ENCODE results near the gene GRM1.

DNA sequence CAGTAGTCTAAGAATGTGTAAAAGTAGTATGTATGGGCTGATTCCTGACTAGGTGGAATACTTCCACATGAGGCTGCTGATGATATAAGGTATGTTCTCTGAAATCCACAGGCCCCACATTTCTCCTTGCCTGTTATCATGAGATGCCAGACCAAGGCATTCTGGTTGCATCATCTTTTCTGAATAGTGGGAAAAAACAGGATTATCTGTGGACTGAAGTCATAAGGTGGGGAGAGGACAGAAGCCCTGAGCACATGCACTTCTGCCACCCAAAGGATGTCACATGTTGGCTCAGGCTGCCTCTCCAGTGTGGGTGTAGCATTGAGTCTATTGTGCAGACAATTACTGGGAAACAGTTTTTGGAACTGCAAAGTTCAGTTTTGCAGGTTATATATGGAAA, 330.3 kb downstream of the GRM1 start:
- TF ChIP-seq, protein P1, sequence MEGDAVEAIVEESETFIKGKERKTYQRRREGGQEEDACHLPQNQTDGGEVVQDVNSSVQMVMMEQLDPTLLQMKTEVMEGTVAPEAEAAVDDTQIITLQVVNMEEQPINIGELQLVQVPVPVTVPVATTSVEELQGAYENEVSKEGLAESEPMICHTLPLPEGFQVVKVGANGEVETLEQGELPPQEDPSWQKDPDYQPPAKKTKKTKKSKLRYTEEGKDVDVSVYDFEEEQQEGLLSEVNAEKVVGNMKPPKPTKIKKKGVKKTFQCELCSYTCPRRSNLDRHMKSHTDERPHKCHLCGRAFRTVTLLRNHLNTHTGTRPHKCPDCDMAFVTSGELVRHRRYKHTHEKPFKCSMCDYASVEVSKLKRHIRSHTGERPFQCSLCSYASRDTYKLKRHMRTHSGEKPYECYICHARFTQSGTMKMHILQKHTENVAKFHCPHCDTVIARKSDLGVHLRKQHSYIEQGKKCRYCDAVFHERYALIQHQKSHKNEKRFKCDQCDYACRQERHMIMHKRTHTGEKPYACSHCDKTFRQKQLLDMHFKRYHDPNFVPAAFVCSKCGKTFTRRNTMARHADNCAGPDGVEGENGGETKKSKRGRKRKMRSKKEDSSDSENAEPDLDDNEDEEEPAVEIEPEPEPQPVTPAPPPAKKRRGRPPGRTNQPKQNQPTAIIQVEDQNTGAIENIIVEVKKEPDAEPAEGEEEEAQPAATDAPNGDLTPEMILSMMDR (IDR thresholded peaks at IDR 0.05) = no peak
- no peak for TF ChIP-seq POLR2A (IDR thresholded peaks at IDR 0.05)

Data from ovary (tissue), 3 donors.